ENCODE results near the gene ABLIM1.

The ABLIM1 gene

GRCh38 chr10:114624422-114624821, 33.7 kb downstream of the ABLIM1 start:
- no peak for DNase-seq (ENCODE audit: low read depth in 2 of 2)

GRCh38 chr10:114623661-114624294, 34.3 kb downstream of the ABLIM1 start:
- no peak for DNase-seq (ENCODE audit: low read depth in 2 of 2)

GRCh38 chr10:114623155-114623554, 34.9 kb downstream of the ABLIM1 start:
- DNase-seq (ENCODE audit: low read depth in 2 of 2), result no peak

GRCh38 chr10:114618722-114619121, 39.4 kb downstream of the ABLIM1 start:
- DNase-seq (ENCODE audit: low read depth in 2 of 2), result no peak

GRCh38 chr10:114616516-114616915, 41.6 kb downstream of the ABLIM1 start:
- no peak for DNase-seq (ENCODE audit: low read depth in 2 of 2)

- no peak for DNase-seq (ENCODE audit: low read depth in 2 of 2)
Measured at GRCh38 chr10:114616103-114616502, 42.0 kb downstream of the ABLIM1 start.

- DNase-seq (ENCODE audit: low read depth in 2 of 2), result no peak
Measured at GRCh38 chr10:114615600-114616007, 42.5 kb downstream of the ABLIM1 start.

GRCh38 chr10:114613237-114613979, 44.7 kb downstream of the ABLIM1 start:
- DNase-seq (ENCODE audit: low read depth in 2 of 2), result no peak

GRCh38 chr10:114611617-114612016, 46.5 kb downstream of the ABLIM1 start:
- no peak for DNase-seq (ENCODE audit: low read depth in 2 of 2)

- DNase-seq (ENCODE audit: low read depth in 2 of 2), result no peak
Measured at GRCh38 chr10:114609518-114610426, 48.3 kb downstream of the ABLIM1 start.

GRCh38 chr10:114607358-114607998, 50.6 kb downstream of the ABLIM1 start:
- no peak for DNase-seq (ENCODE audit: low read depth in 2 of 2)

- no peak for DNase-seq (ENCODE audit: low read depth in 2 of 2)
Measured at GRCh38 chr10:114605155-114605797, 52.8 kb downstream of the ABLIM1 start.

- DNase-seq (ENCODE audit: low read depth in 2 of 2), result no peak
Measured at GRCh38 chr10:114604357-114605130, 53.5 kb downstream of the ABLIM1 start.

- no peak for DNase-seq (ENCODE audit: low read depth in 2 of 2)
Measured at GRCh38 chr10:114603948-114604347, 54.1 kb downstream of the ABLIM1 start.

GRCh38 chr10:114603303-114603702, 54.8 kb downstream of the ABLIM1 start:
- DNase-seq (ENCODE audit: low read depth in 2 of 2), result no peak

- no peak for DNase-seq (ENCODE audit: low read depth in 2 of 2)
Measured at GRCh38 chr10:114600057-114600456, 58.0 kb downstream of the ABLIM1 start.

- DNase-seq (ENCODE audit: low read depth in 2 of 2), result no peak
Measured at GRCh38 chr10:114596793-114597192, 61.3 kb downstream of the ABLIM1 start.

GRCh38 chr10:114593816-114594468, 64.1 kb downstream of the ABLIM1 start:
- no peak for DNase-seq (ENCODE audit: low read depth in 2 of 2)

GRCh38 chr10:114593240-114593792, 64.8 kb downstream of the ABLIM1 start:
- DNase-seq (ENCODE audit: low read depth in 2 of 2), result no peak

GRCh38 chr10:114590993-114591392, 67.1 kb downstream of the ABLIM1 start:
- DNase-seq (ENCODE audit: low read depth in 2 of 2), result no peak

Measured in stimulated activated CD4-positive, alpha-beta T cell treated with anti-CD3 and anti-CD28 coated beads, Interleukin-12 subunit alpha, Interleukin-12 subunit beta, amount 100 ng/mL, for 24 hours (primary cell).